Inferior parietal cortex (tissue), 1 donor: Measurements from ENCODE around the gene TRAPPC10.

Experiments used
- DNase-seq: peaks from one replicate; pipeline ENCODE4 v3.0.0-alpha.2; 2016; ENCODE audit errors: extremely low spot score

The TRAPPC10 gene

DNA sequence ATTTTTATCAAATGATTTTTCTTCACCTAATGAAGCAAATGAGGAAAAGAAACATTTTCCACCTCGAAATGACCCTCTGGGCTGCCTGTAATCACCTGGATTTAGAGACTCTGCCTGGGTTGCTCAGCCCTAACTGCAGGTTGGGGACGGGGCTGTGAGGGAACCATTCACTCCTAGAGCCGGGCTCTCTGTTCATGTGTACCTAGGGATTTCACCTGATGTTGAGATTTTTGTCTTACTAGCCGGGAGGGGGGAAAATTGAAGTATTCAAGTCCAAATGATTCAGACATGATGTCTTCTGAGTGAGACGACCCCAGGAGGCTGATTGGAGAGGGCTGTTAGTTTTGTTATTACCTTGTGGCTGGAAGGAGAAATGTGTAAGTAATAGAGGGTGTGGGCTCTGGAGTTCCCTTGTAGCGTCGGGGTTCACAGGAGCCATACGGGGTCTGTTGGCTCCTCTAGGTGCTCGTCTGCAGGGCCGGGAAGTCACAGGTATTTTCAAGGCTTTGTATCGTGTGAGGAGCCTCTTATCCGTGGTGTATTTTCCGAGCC lies 52.8 kb downstream of the TRAPPC10 start:
- DNase-seq = no peak

GRCh38 chr21:44065428-44065827 lies 53.3 kb downstream of the TRAPPC10 start:
- no peak for DNase-seq

GRCh38 chr21:44066116-44066515 lies 54.0 kb downstream of the TRAPPC10 start:
- no peak for DNase-seq

GRCh38 chr21:44067011-44067839 lies 55.1 kb downstream of the TRAPPC10 start:
- DNase-seq = no peak

- DNase-seq = no peak
These were observed 58.3 kb downstream of the TRAPPC10 start for GRCh38 chr21:44070391-44070790.

DNA sequence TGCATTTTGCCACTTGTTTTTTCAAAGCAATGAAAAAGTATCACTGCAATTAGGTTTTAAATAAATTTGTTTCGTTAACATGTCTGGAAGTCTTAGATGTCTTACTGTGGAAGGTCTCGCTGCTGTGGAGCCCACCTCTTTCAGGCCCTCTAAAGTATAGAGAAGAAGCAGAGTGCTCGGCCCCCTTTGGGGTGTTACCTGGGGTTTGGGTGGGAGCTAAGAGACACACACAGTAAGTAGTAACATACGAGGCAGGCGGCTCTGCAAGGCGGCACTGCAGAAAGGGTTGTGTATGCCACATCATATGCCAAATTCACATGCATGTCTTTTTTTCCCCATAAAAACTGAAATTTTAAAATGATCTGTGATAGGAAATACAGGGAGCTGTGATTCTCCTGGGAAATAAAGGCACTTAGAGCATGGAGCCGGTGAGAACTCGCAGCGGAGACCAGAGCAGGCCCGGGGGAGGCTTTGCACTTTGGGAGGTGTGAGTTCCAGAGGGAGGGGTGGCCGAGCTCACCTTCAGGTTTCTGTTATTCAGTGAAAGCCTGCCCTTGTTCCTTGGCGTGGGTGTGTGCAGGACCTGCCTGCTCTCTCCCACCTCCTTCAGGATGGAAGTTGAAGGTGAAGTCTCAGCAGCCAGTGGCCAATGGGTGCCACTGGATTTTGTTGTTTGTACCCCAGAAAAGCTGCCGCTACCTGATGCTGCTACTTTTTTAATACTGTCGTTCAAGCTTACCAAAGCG lies 59.4 kb downstream of the TRAPPC10 start:
- no peak for DNase-seq

GRCh38 chr21:44072111-44072510 lies 60.0 kb downstream of the TRAPPC10 start:
- DNase-seq = no peak

DNA sequence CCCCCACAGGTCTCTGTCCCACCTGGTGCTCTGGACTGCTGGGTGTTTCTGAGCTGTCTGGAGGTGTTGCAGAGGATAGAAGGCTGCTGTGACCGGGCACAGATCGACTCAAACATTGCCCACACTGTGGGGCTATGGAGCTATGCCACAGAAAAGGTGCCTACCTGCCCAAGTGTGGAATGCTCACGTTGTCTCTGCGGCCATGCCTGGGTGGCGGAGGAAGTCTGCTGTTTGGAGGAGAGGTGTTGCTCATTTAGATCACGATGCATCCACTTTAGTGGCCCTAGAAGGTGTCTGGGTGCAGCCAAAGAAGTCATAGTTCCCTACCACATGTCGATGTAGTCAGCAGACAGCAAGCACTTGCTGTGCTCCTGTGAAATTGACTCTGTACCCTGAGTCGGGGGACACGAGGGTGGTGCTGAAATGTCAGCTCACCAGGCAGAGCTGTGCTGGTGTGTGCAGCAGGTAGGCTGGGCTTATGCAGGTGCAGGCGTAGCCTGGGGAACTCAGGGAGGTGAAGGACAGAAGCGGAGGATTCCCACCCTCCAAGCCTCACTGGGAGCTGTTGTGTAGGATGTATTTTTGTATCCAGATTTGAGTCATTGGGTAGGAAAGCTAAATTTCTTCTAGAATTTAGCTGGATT lies 62.3 kb downstream of the TRAPPC10 start:
- DNase-seq = no peak

DNA sequence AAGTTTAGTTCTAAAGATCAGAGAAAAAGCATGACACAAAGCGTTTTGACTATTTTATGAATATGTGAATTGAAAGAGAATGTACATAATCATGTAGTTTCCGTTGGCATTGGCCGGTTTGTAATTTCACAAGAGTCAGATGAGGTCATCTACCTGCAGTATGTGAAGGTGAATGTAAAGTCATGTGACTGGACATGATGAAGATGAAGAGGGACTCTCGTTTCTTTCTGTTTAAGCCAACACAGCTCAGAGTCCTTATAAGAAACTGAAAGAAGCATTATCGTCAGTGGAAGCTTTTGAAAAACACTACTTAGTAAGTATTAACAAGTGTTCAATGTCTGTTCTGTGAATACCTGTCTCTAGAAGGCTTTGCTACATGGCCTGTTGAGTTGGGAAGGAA lies 64.2 kb downstream of the TRAPPC10 start:
- no peak for DNase-seq

- DNase-seq = no peak
These were observed 66.4 kb downstream of the TRAPPC10 start for GRCh38 chr21:44078411-44078981.

DNA sequence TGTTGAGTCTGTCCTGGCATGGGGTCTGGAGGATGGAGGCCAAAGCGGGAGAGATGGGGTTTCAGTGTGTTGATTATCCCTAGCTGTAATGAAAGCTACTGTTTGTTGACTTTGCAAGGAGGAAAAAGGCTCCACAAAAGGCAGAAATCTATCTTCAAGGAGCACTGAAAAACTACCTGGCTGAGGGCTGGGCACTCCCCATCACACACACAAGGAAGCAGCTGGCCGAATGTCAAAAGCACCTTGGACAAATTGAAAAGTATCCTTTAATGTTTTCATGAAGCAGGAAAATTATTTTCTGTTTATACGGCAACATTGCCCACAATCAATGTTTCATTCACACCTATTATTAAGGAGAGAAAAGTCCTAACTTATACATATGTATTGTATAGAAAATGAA lies 67.3 kb downstream of the TRAPPC10 start:
- no peak for DNase-seq

DNA sequence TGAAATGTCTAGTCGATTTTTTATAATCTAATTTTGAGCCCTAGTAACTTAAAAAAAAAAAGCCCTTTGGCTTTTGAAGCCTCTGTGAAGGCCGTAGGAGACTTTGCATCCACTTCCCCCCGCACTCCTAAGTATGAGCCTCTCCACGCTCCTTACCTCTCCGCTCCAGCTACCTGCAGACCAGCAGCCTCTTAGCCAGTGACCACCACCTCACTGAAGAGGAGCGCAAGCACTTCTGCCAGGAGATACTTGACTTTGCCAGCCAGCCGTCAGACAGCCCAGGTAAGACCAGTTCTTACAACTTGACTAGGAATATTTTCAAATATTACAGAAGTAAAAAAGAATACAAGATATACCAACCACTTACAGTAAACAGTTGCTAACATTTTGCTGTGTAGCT lies 67.7 kb downstream of the TRAPPC10 start:
- DNase-seq = no peak

- DNase-seq = no peak
These were observed 70.7 kb downstream of the TRAPPC10 start for GRCh38 chr21:44082648-44083440.

- DNase-seq = no peak
These were observed 71.7 kb downstream of the TRAPPC10 start for GRCh38 chr21:44083631-44084291.

DNA sequence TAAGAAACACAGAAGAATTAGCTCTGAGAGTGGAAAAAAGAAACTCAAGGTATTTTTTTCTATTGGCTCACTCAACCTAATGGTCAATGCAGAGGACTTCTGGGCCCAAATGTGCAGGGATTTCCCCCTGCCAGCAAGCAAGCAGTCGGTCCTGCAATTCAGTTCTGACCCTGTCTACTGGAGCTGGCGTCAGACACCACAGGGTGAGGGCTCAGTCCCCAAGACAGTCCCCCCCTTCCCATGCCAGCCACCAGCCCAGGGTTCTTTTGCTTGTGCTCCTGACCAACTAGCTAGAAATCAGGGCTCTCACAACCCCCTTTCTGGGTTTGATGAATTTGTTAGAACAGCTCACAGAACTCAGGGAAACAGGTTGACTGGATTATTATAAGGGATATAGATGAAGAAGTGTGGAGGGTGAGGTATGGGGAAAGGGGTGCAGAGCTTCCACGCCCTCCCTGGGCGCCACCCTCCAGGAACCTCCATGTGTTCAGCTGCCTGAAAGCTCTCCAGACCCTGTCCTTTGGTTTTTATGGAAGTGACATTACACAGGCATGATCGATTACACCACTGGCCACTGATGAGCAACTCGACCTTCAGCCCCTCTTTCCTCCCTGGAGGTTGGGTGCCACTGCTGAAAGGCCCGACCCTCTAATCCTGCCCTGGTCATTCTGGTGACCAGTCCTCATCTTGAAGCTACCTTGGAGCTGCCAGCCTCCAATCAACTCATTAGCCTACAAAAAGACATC lies 72.6 kb downstream of the TRAPPC10 start:
- DNase-seq = no peak

- peak; percentile 75 for DNase-seq
These were observed 73.6 kb downstream of the TRAPPC10 start for GRCh38 chr21:44085491-44086321.

- DNase-seq = no peak
These were observed 74.7 kb downstream of the TRAPPC10 start for GRCh38 chr21:44086636-44087425.
